Measurements from ENCODE around the gene ZNF217.

- TF ChIP-seq CTCF (IDR thresholded peaks at IDR 0.05; ENCODE audit: extremely low read depth in 1 of 2, insufficient read depth in 1 of 2, low read depth in 1 of 2, low read length in 2 of 2) (no peak), POLR2A (IDR thresholded peaks at IDR 0.05; ENCODE audit: low read depth, low read length) (peak; percentile 24), POLR2AphosphoS5 (IDR thresholded peaks at IDR 0.05; ENCODE audit: insufficient read depth, low read depth, low read length) (no peak), EZH2 (IDR thresholded peaks at IDR 0.05; ENCODE audit: borderline replicate concordance, low read depth, low read length, severe bottlenecking) (no peak), MAX (IDR thresholded peaks at IDR 0.05; ENCODE audit: insufficient read depth, insufficient read length) (no peak), MYC (IDR thresholded peaks at IDR 0.05; ENCODE audit: low read depth, low read length) (no peak)
These were observed 14.4 kb downstream of the ZNF217 start for GRCh38 chr20:53579266-53579580.

All from endothelial cell of umbilical vein (primary cell).